Measurements from ENCODE around the gene GPR160. TPM values are rescaled to one million over a fixed set of nuclear protein-coding genes. Genes with fewer than 3 reads are reported as not detected.

GPR160 gene
- polyA plus RNA-seq, 3 donors = 10.0 to 19.7 (median 11.5) TPM

DNA sequence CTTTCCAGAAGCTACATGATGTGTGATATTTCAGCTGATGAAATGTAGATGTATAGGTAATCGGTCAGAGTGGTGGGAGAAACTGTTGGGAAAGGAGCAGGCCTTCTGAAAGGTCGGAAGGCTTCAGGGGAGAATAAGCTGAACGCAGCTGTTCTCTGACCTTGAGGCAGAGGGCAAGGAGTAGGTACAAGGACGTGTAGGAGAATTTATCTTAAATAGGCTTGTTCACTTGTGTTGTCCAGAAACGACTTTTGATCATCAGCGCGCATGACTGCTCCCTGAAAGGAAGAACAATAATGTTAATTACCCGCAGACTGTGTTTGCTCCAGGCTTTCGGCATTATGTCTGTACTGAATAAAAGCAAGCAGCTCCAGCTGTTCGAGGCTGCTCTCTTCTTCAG is 39.6 kb downstream of the GPR160 start:
- peaks cover 0 to 4% (median 0%) of the 10 kb centered on the region in 3 donors for H3K27me3 Mint-ChIP-seq (ENCODE audit: low read depth in 3 of 3)
- H3K27ac ChIP-seq (ENCODE audit: low read depth in 1 of 2, low read length in 2 of 2) = no peak overlapping the region
- peak overlapping the region in 1 of 7 donors; percentile 66 for H3K27ac Mint-ChIP-seq
- H2AFZ ChIP-seq (ENCODE audit: insufficient read depth, low read depth, low read length, poor library complexity, severe bottlenecking) = no peak overlapping the region
- TF ChIP-seq, protein P1, sequence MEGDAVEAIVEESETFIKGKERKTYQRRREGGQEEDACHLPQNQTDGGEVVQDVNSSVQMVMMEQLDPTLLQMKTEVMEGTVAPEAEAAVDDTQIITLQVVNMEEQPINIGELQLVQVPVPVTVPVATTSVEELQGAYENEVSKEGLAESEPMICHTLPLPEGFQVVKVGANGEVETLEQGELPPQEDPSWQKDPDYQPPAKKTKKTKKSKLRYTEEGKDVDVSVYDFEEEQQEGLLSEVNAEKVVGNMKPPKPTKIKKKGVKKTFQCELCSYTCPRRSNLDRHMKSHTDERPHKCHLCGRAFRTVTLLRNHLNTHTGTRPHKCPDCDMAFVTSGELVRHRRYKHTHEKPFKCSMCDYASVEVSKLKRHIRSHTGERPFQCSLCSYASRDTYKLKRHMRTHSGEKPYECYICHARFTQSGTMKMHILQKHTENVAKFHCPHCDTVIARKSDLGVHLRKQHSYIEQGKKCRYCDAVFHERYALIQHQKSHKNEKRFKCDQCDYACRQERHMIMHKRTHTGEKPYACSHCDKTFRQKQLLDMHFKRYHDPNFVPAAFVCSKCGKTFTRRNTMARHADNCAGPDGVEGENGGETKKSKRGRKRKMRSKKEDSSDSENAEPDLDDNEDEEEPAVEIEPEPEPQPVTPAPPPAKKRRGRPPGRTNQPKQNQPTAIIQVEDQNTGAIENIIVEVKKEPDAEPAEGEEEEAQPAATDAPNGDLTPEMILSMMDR (IDR thresholded peaks at IDR 0.05) = no peak
- peaks cover 0 to 32% of the 10 kb centered on the region in 2 donors for H3K36me3 ChIP-seq (replicated peaks in 1 of 2; ENCODE audit: control insufficient read depth in 1 of 2, insufficient read depth in 2 of 2, low read length in 2 of 2)
- H3K79me2 ChIP-seq (ENCODE audit: insufficient read depth, low read length) = peaks cover 9% of the 10 kb centered on the region
- H3K4me1 Mint-ChIP-seq = no peaks in the 10 kb centered on the region
- H3K27me3 ChIP-seq (ENCODE audit: control insufficient read depth in 2 of 2, insufficient read depth in 2 of 2, low read length in 2 of 2) = no peaks in the 10 kb centered on the region
- peaks cover 27 to 51% of the 10 kb centered on the region in 2 donors for H3K36me3 Mint-ChIP-seq
- intact Hi-C loops (cut with micrococcal nuclease) = no loop called here
- H3K9me3 ChIP-seq (replicated peaks in 1 of 2; ENCODE audit: control insufficient read depth in 1 of 2, insufficient read depth in 1 of 2, low read length in 2 of 2) = peaks cover 0 to 4% of the 10 kb centered on the region in 2 donors
- no peak overlapping the region for H3K4me2 ChIP-seq (replicated peaks; ENCODE audit: extremely low read depth, low read length, poor library complexity, severe bottlenecking)
- H4K20me1 ChIP-seq (ENCODE audit: insufficient read depth, low read length) = no peaks in the 10 kb centered on the region
- no peak overlapping the region for H3K9ac ChIP-seq (ENCODE audit: insufficient read depth, low read length, poor library complexity, severe bottlenecking)
- peaks cover 0 to 7% (median 3%) of the 10 kb centered on the region in 7 donors for H3K9me3 Mint-ChIP-seq
- no peak for DNase-seq
- no peak overlapping the region for H3K4me3 ChIP-seq (replicated peaks in 1 of 3; ENCODE audit: low read depth in 2 of 3, low read length in 3 of 3)
- no peaks in the 10 kb centered on the region for H3K4me1 ChIP-seq (ENCODE audit: control insufficient read depth in 1 of 2, insufficient read depth in 2 of 2, low read length in 2 of 2)
- H3K4me3 Mint-ChIP-seq = no peak overlapping the region
- WGBS (ENCODE audit: insufficient coverage) = 96% methylated on average over 9 of the region's 10 CpGs

DNA sequence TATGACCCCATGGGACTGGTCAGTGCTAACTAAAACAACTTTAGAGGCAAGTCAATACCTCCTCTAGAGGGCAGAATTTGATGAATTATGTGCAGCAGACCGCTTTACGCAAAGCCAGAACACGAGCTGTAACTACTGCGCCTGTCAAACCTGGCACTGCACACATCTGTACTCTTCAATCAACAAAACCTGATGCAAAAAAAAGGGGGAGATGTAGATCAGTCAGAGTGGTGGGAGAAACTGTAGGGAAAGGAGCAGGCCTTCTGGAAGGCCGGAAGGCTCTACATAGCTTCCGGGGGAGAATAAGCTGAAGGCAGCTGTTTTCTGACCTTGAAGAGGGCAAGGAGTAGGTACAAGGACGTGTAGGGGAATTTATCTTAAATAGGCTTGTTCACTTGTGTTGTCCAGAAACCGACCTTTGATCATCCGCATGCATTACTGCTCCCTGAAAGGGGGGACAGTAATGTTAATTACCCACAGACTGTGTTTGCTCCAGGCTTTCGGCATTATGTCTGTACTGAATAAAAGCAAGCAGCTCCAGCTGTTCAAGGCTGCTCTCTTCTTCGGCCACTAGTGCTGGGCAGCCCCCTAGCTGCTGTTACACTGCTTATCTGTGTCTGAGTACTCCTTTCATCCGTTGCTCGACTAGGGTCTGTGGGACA is 41.0 kb downstream of the GPR160 start:
- Mint-ChIP-seq H3K27me3 (ENCODE audit: low read depth in 3 of 3) (peaks cover 0 to 2% (median 0%) of the 10 kb centered on the region in 3 donors), H3K36me3 (peaks cover 31 to 60% of the 10 kb centered on the region in 2 donors), H3K4me1 (no peaks in the 10 kb centered on the region), H3K9me3 (peaks cover 0 to 2% (median 0%) of the 10 kb centered on the region in 7 donors), H3K27ac (peak overlapping the region in 1 of 7 donors; percentile 34), H3K4me3 (no peak overlapping the region)
- no peaks in the 10 kb centered on the region for H3K9me3 ChIP-seq (replicated peaks in 1 of 2; ENCODE audit: control insufficient read depth in 1 of 2, insufficient read depth in 1 of 2, low read length in 2 of 2)
- H3K4me2 ChIP-seq (replicated peaks; ENCODE audit: extremely low read depth, low read length, poor library complexity, severe bottlenecking) = no peak overlapping the region
- H3K4me1 ChIP-seq (ENCODE audit: control insufficient read depth in 1 of 2, insufficient read depth in 2 of 2, low read length in 2 of 2) = no peaks in the 10 kb centered on the region
- intact Hi-C loops (cut with micrococcal nuclease) = no loop called here
- H2AFZ ChIP-seq (ENCODE audit: insufficient read depth, low read depth, low read length, poor library complexity, severe bottlenecking) = no peak overlapping the region
- no peak overlapping the region for H3K27ac ChIP-seq (ENCODE audit: low read depth in 1 of 2, low read length in 2 of 2)
- peaks cover 4% of the 10 kb centered on the region for H3K79me2 ChIP-seq (ENCODE audit: insufficient read depth, low read length)
- 100% methylated on average over 7 of the region's 13 CpGs for WGBS (ENCODE audit: insufficient coverage)
- H3K36me3 ChIP-seq (replicated peaks in 1 of 2; ENCODE audit: control insufficient read depth in 1 of 2, insufficient read depth in 2 of 2, low read length in 2 of 2) = peaks cover 8 to 44% of the 10 kb centered on the region in 2 donors
- DNase-seq = no peak
- H3K4me3 ChIP-seq (replicated peaks in 1 of 3; ENCODE audit: low read depth in 2 of 3, low read length in 3 of 3) = no peak overlapping the region
- no peak overlapping the region for H3K9ac ChIP-seq (ENCODE audit: insufficient read depth, low read length, poor library complexity, severe bottlenecking)
- TF ChIP-seq, protein P1 (IDR thresholded peaks at IDR 0.05) = no peak
- H3K27me3 ChIP-seq (ENCODE audit: control insufficient read depth in 2 of 2, insufficient read depth in 2 of 2, low read length in 2 of 2) = no peaks in the 10 kb centered on the region
- no peaks in the 10 kb centered on the region for H4K20me1 ChIP-seq (ENCODE audit: insufficient read depth, low read length)

Measured in CD14-positive monocyte (primary cell).